GM12878 (cell line): ENCODE results near the gene CLIP2. TPM values are rescaled to one million over a fixed set of nuclear protein-coding genes. Genes with fewer than 3 reads are reported as not detected.

Experiments used
- ATF7 ChIP-seq: fragments of 450-650 bp; IDR thresholded peaks from 2 replicates; pipeline ENCODE4 v1.6.1; 2016; ENCODE audit warnings: low read depth, mild to moderate bottlenecking
- BACH1 ChIP-seq: fragments of 450-650 bp; IDR thresholded peaks from 2 replicates; pipeline ENCODE4 v1.6.1; 2017; ENCODE audit warnings: mild to moderate bottlenecking, borderline replicate concordance
- CREB1 ChIP-seq: IDR thresholded peaks from 2 replicates; pipeline ENCODE4 v1.6.1; 2012; ENCODE audit warnings: low read depth, mild to moderate bottlenecking, inconsistent platforms
- GATAD2B ChIP-seq: fragments of 450-650 bp; conservative IDR thresholded peaks from 2 replicates; pipeline ENCODE4 v1.6.1; 2017; ENCODE audit warnings: low read depth, mild to moderate bottlenecking, moderate library complexity
- HDAC2 ChIP-seq: fragments of 200-600 bp; sonication (generic); IDR thresholded peaks from 2 replicates; pipeline ENCODE4 v1.6.1; 2017
- IRF4 ChIP-seq: IDR thresholded peaks from 2 replicates; pipeline ENCODE4 v1.6.1; 2011; ENCODE audit warnings: low read depth, low read length
- KAT2A ChIP-seq: conservative IDR thresholded peaks from 2 replicates; pipeline ENCODE4 v1.6.1; 2011; ENCODE audit warnings: low read depth, low read length; ENCODE audit not compliant: control insufficient read depth
- MEF2A ChIP-seq: IDR thresholded peaks from 2 replicates; pipeline ENCODE4 v1.6.1; 2011; ENCODE audit warnings: low read depth, mild to moderate bottlenecking, low read length, moderate library complexity; ENCODE audit not compliant: insufficient read depth
- NBN ChIP-seq: fragments of 450-650 bp; IDR thresholded peaks from 2 replicates; pipeline ENCODE4 v1.6.1; 2016
- NFXL1 ChIP-seq: fragments of 450-650 bp; IDR thresholded peaks from 2 replicates; pipeline ENCODE4 v1.6.1; 2017; ENCODE audit warnings: antibody characterized with exemption, mild to moderate bottlenecking, borderline replicate concordance
- PML ChIP-seq: IDR thresholded peaks from 2 replicates; pipeline ENCODE4 v1.6.1; 2012; ENCODE audit warnings: low read length, inconsistent platforms
- RELA ChIP-seq: fragments of 450-650 bp; IDR thresholded peaks from 2 replicates; pipeline ENCODE4 v1.8.0; 2014; ENCODE audit warnings: borderline replicate concordance; ENCODE audit not compliant: partially characterized antibody
- SIN3A ChIP-seq: IDR thresholded peaks from 2 replicates; pipeline ENCODE4 v1.6.1; 2012; ENCODE audit warnings: low read depth, low read length, improper control_type of control experiment
- SREBF2 ChIP-seq: IDR thresholded peaks from 2 replicates; pipeline ENCODE4 v1.6.1; 2012; ENCODE audit warnings: mild to moderate bottlenecking, low read length
- STAT3 ChIP-seq: IDR thresholded peaks from 2 replicates; pipeline ENCODE4 v1.6.1; 2011; ENCODE audit warnings: low read depth, low read length, improper control_type of control experiment
- TCF12 ChIP-seq: IDR thresholded peaks from 2 replicates; pipeline ENCODE4 v1.6.1; 2011; ENCODE audit warnings: low read depth, mild to moderate bottlenecking, low read length
- ZNF207 ChIP-seq: fragments of 450-650 bp; IDR thresholded peaks from 2 replicates; pipeline ENCODE4 v1.6.1; 2014; ENCODE audit warnings: antibody characterized with exemption, mild to moderate bottlenecking, borderline replicate concordance
- ZSCAN29 ChIP-seq: fragments of 450-650 bp; IDR thresholded peaks from 2 replicates; pipeline ENCODE4 v1.6.1; 2017; ENCODE audit warnings: mild to moderate bottlenecking, moderate library complexity
- polyA plus RNA-seq, 11 experiments: library from polyadenylated mRNA; depleted of rRNA in 4 of 11; unstranded in 6 of 11; stranded (reverse) in 5 of 11; fragments of >200 nt; fragmentation: Nextera tagmentation in 4 of 11; fragmentation: Illumina TruSeq in 1 of 11; extraction: Ambion mirVana in 4 of 11; extraction: Trizol in 1 of 11; gene quantifications; 1 replicate in 1 of 11; 2 replicates in 10 of 11; pipeline versions ENCODE4 v1.2.1 to v1.2.3, GENCODE V29; 2011 to 2016; ENCODE audit warnings: inconsistent platforms in 2 of 11, missing spikeins in 2 of 11, low read depth in 1 of 11
- total RNA-seq, 4 experiments: library from RNA; depleted of rRNA in 3 of 4; stranded (reverse); fragments of >200 nt in 3 of 4; fragmentation: Illumina TruSeq in 1 of 4; extraction: Trizol in 1 of 4; gene quantifications; 2 replicates each; pipeline versions ENCODE4 v1.2.1 to v1.2.3, GENCODE V29; 2013 to 2021
- TF ChIP-seq, protein P1 (sequence below): fragments of 450-650 bp; formaldehyde crosslinking; IDR thresholded peaks from 2 replicates; pipeline ENCODE4 v1.5.0; 2022; ENCODE audit warnings: mild to moderate bottlenecking, missing genetic modification characterization
- TF ChIP-seq, protein P2 (sequence below): IDR thresholded peaks from 2 replicates; pipeline ENCODE4 v1.6.1; 2011; ENCODE audit warnings: borderline replicate concordance, low read depth, mild to moderate bottlenecking, moderate library complexity, mixed read lengths, low read length; ENCODE audit not compliant: insufficient read depth; ENCODE audit errors: extremely low read length
- TF ChIP-seq, protein P3 (sequence below): fragments of 450-650 bp; IDR thresholded peaks from 2 replicates; pipeline ENCODE4 v1.6.1; 2017; ENCODE audit warnings: low read depth, mild to moderate bottlenecking, moderate library complexity
- TF ChIP-seq, protein P4 (sequence below): fragments of 450-650 bp; conservative IDR thresholded peaks from 2 replicates; pipeline ENCODE4 v1.6.1; 2017; ENCODE audit warnings: mild to moderate bottlenecking, moderate library complexity
- TF ChIP-seq, protein P5 (sequence below): fragments of 450-650 bp; IDR thresholded peaks from 2 replicates; pipeline ENCODE4 v1.6.1; 2016; ENCODE audit warnings: mild to moderate bottlenecking

CLIP2 gene
- total and polyA plus RNA-seq, 10 of the 15 experiments (the other 5 are each of a cell fraction or from before 2014, with no cell fraction given) = 0.26 to 56.3 (median 21.0) TPM

DNA sequence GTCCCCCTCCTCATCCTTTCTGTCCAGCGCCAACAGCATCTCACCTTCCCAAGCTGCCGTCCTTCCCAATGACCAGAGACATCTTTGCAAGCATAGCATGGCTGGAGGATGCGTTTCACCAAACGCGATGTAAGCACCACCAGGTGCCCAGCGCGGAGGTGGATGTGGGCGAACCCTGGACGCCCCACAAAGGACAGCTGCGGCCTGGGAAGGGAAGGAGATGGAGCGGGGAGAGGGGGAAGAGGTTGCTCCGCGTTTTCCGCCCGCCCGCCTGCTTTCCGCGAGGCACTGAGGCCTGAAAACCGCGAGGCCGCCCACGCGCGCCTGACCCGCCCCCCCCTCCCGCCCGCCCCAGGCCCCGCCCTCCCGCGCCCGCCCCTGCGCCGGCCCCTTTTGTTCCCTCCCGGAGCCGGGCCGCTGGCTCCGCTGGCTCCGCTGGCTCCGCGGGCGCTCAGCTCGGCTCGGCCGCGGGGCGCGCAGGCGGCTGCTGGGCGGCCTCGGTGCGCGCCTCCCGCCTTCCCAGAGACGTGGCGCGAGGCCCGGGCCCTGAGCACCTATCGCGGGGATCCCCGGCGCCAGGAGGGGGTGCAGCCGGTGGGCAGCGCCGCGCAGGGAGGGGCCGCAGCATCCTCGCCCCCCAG is at the start of gene CLIP2 (continued):
- TF ChIP-seq SIN3A = 0 out of 2 replicates have a peak, but pooled peaks have one; percentile 26
- no peak for TF ChIP-seq CREB1
- no peak for TF ChIP-seq ZNF207
- TF ChIP-seq, protein P1, sequence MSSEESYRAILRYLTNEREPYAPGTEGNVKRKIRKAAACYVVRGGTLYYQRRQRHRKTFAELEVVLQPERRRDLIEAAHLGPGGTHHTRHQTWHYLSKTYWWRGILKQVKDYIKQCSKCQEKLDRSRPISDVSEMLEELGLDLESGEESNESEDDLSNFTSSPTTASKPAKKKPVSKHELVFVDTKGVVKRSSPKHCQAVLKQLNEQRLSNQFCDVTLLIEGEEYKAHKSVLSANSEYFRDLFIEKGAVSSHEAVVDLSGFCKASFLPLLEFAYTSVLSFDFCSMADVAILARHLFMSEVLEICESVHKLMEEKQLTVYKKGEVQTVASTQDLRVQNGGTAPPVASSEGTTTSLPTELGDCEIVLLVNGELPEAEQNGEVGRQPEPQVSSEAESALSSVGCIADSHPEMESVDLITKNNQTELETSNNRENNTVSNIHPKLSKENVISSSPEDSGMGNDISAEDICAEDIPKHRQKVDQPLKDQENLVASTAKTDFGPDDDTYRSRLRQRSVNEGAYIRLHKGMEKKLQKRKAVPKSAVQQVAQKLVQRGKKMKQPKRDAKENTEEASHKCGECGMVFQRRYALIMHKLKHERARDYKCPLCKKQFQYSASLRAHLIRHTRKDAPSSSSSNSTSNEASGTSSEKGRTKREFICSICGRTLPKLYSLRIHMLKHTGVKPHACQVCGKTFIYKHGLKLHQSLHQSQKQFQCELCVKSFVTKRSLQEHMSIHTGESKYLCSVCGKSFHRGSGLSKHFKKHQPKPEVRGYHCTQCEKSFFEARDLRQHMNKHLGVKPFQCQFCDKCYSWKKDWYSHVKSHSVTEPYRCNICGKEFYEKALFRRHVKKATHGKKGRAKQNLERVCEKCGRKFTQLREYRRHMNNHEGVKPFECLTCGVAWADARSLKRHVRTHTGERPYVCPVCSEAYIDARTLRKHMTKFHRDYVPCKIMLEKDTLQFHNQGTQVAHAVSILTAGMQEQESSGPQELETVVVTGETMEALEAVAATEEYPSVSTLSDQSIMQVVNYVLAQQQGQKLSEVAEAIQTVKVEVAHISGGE (CRISPR knock-in tag) = no peak
- TF ChIP-seq, protein P2, sequence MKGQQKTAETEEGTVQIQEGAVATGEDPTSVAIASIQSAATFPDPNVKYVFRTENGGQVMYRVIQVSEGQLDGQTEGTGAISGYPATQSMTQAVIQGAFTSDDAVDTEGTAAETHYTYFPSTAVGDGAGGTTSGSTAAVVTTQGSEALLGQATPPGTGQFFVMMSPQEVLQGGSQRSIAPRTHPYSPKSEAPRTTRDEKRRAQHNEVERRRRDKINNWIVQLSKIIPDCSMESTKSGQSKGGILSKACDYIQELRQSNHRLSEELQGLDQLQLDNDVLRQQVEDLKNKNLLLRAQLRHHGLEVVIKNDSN = no peak
- TF ChIP-seq ATF7 = no peak
- TF ChIP-seq RELA = peak; percentile 16
- TF ChIP-seq MEF2A = no peak
- no peak for TF ChIP-seq SREBF2
- 0 out of 2 replicates have a peak, but pooled peaks have one; percentile 50 for TF ChIP-seq ZSCAN29
- no peak for TF ChIP-seq HDAC2
- no peak for TF ChIP-seq STAT3
- TF ChIP-seq, protein P3, sequence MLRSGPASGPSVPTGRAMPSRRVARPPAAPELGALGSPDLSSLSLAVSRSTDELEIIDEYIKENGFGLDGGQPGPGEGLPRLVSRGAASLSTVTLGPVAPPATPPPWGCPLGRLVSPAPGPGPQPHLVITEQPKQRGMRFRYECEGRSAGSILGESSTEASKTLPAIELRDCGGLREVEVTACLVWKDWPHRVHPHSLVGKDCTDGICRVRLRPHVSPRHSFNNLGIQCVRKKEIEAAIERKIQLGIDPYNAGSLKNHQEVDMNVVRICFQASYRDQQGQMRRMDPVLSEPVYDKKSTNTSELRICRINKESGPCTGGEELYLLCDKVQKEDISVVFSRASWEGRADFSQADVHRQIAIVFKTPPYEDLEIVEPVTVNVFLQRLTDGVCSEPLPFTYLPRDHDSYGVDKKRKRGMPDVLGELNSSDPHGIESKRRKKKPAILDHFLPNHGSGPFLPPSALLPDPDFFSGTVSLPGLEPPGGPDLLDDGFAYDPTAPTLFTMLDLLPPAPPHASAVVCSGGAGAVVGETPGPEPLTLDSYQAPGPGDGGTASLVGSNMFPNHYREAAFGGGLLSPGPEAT = peak; percentile 62; the same call in 1 of the 2 replicates
- TF ChIP-seq TCF12 = no peak
- TF ChIP-seq PML = no peak
- no peak for TF ChIP-seq KAT2A
- TF ChIP-seq GATAD2B = peak; percentile 2; the same call in 1 of the 2 replicates
- TF ChIP-seq, protein P4, sequence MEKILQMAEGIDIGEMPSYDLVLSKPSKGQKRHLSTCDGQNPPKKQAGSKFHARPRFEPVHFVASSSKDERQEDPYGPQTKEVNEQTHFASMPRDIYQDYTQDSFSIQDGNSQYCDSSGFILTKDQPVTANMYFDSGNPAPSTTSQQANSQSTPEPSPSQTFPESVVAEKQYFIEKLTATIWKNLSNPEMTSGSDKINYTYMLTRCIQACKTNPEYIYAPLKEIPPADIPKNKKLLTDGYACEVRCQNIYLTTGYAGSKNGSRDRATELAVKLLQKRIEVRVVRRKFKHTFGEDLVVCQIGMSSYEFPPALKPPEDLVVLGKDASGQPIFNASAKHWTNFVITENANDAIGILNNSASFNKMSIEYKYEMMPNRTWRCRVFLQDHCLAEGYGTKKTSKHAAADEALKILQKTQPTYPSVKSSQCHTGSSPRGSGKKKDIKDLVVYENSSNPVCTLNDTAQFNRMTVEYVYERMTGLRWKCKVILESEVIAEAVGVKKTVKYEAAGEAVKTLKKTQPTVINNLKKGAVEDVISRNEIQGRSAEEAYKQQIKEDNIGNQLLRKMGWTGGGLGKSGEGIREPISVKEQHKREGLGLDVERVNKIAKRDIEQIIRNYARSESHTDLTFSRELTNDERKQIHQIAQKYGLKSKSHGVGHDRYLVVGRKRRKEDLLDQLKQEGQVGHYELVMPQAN = peak; percentile 76
- TF ChIP-seq IRF4 = no peak
- 0 out of 2 replicates have a peak, but pooled peaks have one; percentile 46 for TF ChIP-seq NFXL1
- TF ChIP-seq NBN = peak; percentile 28; the same call in 1 of the 2 replicates
- TF ChIP-seq BACH1 = peak; percentile 29; the same call in 1 of the 2 replicates
- TF ChIP-seq, protein P5, sequence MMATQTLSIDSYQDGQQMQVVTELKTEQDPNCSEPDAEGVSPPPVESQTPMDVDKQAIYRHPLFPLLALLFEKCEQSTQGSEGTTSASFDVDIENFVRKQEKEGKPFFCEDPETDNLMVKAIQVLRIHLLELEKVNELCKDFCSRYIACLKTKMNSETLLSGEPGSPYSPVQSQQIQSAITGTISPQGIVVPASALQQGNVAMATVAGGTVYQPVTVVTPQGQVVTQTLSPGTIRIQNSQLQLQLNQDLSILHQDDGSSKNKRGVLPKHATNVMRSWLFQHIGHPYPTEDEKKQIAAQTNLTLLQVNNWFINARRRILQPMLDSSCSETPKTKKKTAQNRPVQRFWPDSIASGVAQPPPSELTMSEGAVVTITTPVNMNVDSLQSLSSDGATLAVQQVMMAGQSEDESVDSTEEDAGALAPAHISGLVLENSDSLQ = no peak
